Adrenal gland (tissue), 12 donors: ENCODE results near the gene NDC80. TPM values are rescaled to one million over a fixed set of nuclear protein-coding genes. Genes with fewer than 3 reads are reported as not detected.
A peak's percentile ranks its signal among the peaks of the same experiment; 100 is the strongest.

Experiments used
- DNase-seq, 7 donors: peaks; one replicate each; pipeline ENCODE4 v3.0.0-alpha.2; 2019 to 2020
- H3K27ac ChIP-seq, 5 donors: fragments of 200-600 bp; sonication (generic) in 4 of 5; 1 replicate in 3 of 5; 2 replicates in 2 of 5; pipeline versions ENCODE4 v1.5.1 to v1.8.0; 2016 to 2020; ENCODE audit warnings: mild to moderate bottlenecking in 1 of 5
- H3K27me3 ChIP-seq: fragments of 200-600 bp; 2 replicates; pipeline ENCODE4 v1.8.0; 2021
- H3K36me3 ChIP-seq, 2 donors: fragments of 200-600 bp; replicated peaks in 1 of 2; 1 replicate in 1 of 2; 2 replicates in 1 of 2; pipeline versions ENCODE4 v1.5.1 to v1.8.0; 2018 to 2022
- H3K4me1 ChIP-seq, 2 donors: fragments of 200-600 bp; replicated peaks in 1 of 2; 1 replicate in 1 of 2; 2 replicates in 1 of 2; pipeline versions ENCODE4 v1.5.1 to v1.8.0; 2018 to 2021
- H3K4me3 ChIP-seq, 4 donors: fragments of 200-600 bp; sonication (generic) in 3 of 4; one replicate each; pipeline ENCODE4 v1.5.1; 2016 to 2018
- H3K9me3 ChIP-seq, 3 donors: fragments of 200-600 bp; sonication (generic) in 1 of 3; replicated peaks in 1 of 3; 1 replicate in 2 of 3; 2 replicates in 1 of 3; pipeline versions ENCODE4 v1.5.1 to v1.8.0; 2016 to 2021
- CTCF ChIP-seq, 6 experiments: fragments of 450-650 bp in 4 of 6; fragments of 200-600 bp in 2 of 6; sonication (generic) in 1 of 6; IDR thresholded peaks; 1 replicate in 5 of 6; 2 replicates in 1 of 6; pipeline versions ENCODE4 v1.5.1 to v1.8.0; 2016 to 2021; ENCODE audit warnings: antibody characterized with exemption in 6 of 6, mild to moderate bottlenecking in 2 of 6, moderate library complexity in 1 of 6
- POLR2A ChIP-seq, 2 donors: fragments of 450-650 bp; IDR thresholded peaks; one replicate each; pipeline ENCODE4 v1.6.1; 2017; ENCODE audit warnings: antibody characterized with exemption in 2 of 2, mild to moderate bottlenecking in 2 of 2, moderate library complexity in 1 of 2
- WGBS, 4 donors: extraction: QIAGEN DNeasy Blood & Tissue Kit in 2 of 4; methylation state at CpG; one replicate each; pipeline versions ENCODE4 v1.1.5 to v1.1.7; 2013 to 2017; 5-methylcytosine and 5-hydroxymethylcytosine counted together
- intact Hi-C, 2 donors: fragments of 100-400 bp; cut with DNase I; formaldehyde crosslinking; loops; one replicate each; pipeline versions ENCODE4 v1.14.1 to v1.15.0; 2022 to 2023
- polyA plus RNA-seq, 3 donors: library from polyadenylated mRNA; stranded (reverse); fragments of 200-250 nt in 2 of 3; fragments of 350-450 nt in 1 of 3; fragmentation: Illumina TruSeq in 1 of 3; extraction: RNeasy Lipid Tissue Mini Kit (QIAGEN cat#74804) in 1 of 3; gene quantifications; one replicate each; pipeline ENCODE4 v1.2.3, GENCODE V29; 2013 to 2014
- total RNA-seq, 9 donors: library from RNA; depleted of rRNA in 4 of 9; stranded (reverse); fragments of >200 nt in 4 of 9; fragments of 120-200 nt in 1 of 9; fragmentation: NEBNext Ultra II Directional in 1 of 9; extraction: Animal tissue kit (Norgen Biotek cat#: 25700) in 1 of 9; gene quantifications; one replicate each; pipeline versions ENCODE4 v1.1.0 to v1.2.4, GENCODE V29; 2013 to 2023
- donor health status: healthy with polysubstance abuse.
- donor health status: Bipolar disorder and iron deficiency.
- donor health status: DM: yes; HTN: yes; CAD: no.
- donor health status: DM: no; HTN: no; CAD: no.
- donor health status: DM: no; HTN: no; CAD: no.
- donor health status: DM: yes; HTN: yes; CAD: no.

NDC80 gene
- total and polyA plus RNA-seq, 12 donors: 0.35 to 15.4 (median 0.84) TPM; not detected in 1

DNA sequence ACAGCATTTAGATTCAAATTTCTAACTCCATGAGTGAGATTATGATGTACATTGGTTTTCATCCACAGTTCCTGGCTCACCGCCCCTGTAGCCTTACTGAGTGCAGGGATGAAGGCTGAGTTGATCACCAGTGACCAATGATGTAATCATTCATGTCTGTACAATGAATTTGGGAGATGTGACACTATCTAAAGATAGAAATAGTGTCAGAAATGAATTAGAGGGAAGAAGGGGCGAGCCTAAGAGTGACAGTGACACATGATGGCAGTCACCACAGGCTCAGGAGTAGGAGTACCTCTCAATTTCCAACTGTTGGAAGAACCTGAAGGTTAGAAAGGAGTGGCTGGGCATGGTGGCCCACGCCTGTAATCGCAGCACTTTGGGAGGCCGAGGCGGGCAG lies 3.2 kb upstream of the NDC80 start:
- H3K36me3 ChIP-seq: no peaks in the 10 kb centered on the region
- no peaks in the 10 kb centered on the region for H3K27me3 ChIP-seq
- H3K9me3 ChIP-seq: no peaks in the 10 kb centered on the region
- peaks cover 11% of the 10 kb centered on the region in 2 donors for H3K4me1 ChIP-seq
- TF ChIP-seq CTCF (IDR thresholded peaks at IDR 0.05) (no peak), POLR2A (IDR thresholded peaks at IDR 0.05) (no peak)
- no peak overlapping the region for H3K4me3 ChIP-seq
- DNase-seq: no peak
- intact Hi-C loops: no loop called here
- WGBS, 4 donors: 77 to 96% (median 82%) methylated on average over 5 to 6 of the region's 6 CpGs
- no peak overlapping the region for H3K27ac ChIP-seq

- Histone ChIP-seq H3K36me3 (no peaks in the 10 kb centered on the region), H3K27ac (no peak overlapping the region), H3K4me1 (peaks cover 11% of the 10 kb centered on the region in 2 donors), H3K27me3 (no peaks in the 10 kb centered on the region), H3K4me3 (no peak overlapping the region), H3K9me3 (no peaks in the 10 kb centered on the region)
- TF ChIP-seq POLR2A (IDR thresholded peaks at IDR 0.05) (no peak), CTCF (IDR thresholded peaks at IDR 0.05) (no peak)
- DNase-seq: no peak
- intact Hi-C loops: no loop called here
- 94 to 97% (median 96%) methylated on average over 3 of the region's 3 CpGs for WGBS, 4 donors
These were observed 2.8 kb upstream of the NDC80 start for GRCh38 chr18:2568605-2569004.

GRCh38 chr18:2569338-2570207 lies 1.8 kb upstream of the NDC80 start:
- 84 to 90% (median 88%) methylated on average over 8 to 10 of the region's 10 CpGs for WGBS, 4 donors
- no peaks in the 10 kb centered on the region for H3K36me3 ChIP-seq
- no peak for DNase-seq
- TF ChIP-seq POLR2A (IDR thresholded peaks at IDR 0.05): no peak
- TF ChIP-seq CTCF (IDR thresholded peaks at IDR 0.05): no peak
- peaks cover 11% of the 10 kb centered on the region in 2 donors for H3K4me1 ChIP-seq
- intact Hi-C loops: loop anchor here in 1 of 2 donors (10.0 kb wide), 1 partner anchor 85 kb away; the partner anchor contains the start of gene SMCHD1
- H3K27ac ChIP-seq: no peak overlapping the region
- no peaks in the 10 kb centered on the region for H3K27me3 ChIP-seq
- no peaks in the 10 kb centered on the region for H3K9me3 ChIP-seq
- H3K4me3 ChIP-seq: peak overlapping the region in 1 of 4 donors; percentile 67

- peak; percentile 73 to 86 (median 81) for DNase-seq
- Histone ChIP-seq H3K9me3 (no peaks in the 10 kb centered on the region), H3K4me3 (peak overlapping the region; percentile 41 to 88 (median 57)), H3K4me1 (peaks cover 11% of the 10 kb centered on the region in 2 donors), H3K27me3 (no peaks in the 10 kb centered on the region), H3K36me3 (no peaks in the 10 kb centered on the region), H3K27ac (peak overlapping the region; percentile 91 to 99 (median 95))
- TF ChIP-seq CTCF (IDR thresholded peaks at IDR 0.05) (peak in 3 of 6 experiments; percentile 16 to 38 (median 29)), POLR2A (IDR thresholded peaks at IDR 0.05) (peak in 1 of 2 donors; percentile 50)
- intact Hi-C loops: loop anchor here in 1 of 2 donors (10.0 kb wide), 1 partner anchor 84 kb away; the partner anchor contains the start of gene SMCHD1
- 0 to 1% (median 0%) methylated on average over 16 of the region's 16 CpGs for WGBS, 4 donors
These were observed 571 bp upstream of the NDC80 start for GRCh38 chr18:2570772-2571199.
